Neural progenitor cell (in vitro differentiated cells): ENCODE measurements around the gene SLC9A3.

ENCODE experiments used
- CTCF ChIP-seq: fragments of 200-600 bp; sonication (generic); IDR thresholded peaks from 2 replicates; pipeline ENCODE4 v1.5.1; 2017; ENCODE audit warnings: antibody characterized with exemption, mild to moderate bottlenecking
- EZH2 ChIP-seq: fragments of 200-600 bp; sonication (generic); IDR thresholded peaks from 2 replicates; pipeline ENCODE4 v1.6.1; 2017; ENCODE audit warnings: antibody characterized with exemption, mild to moderate bottlenecking, moderate library complexity
- EZH2phosphoT487 ChIP-seq: fragments of 200-600 bp; sonication (generic); IDR thresholded peaks from 2 replicates; pipeline ENCODE4 v1.6.1; 2017; ENCODE audit warnings: antibody characterized with exemption

GRCh38 chr5:429453-430188 is 94.6 kb downstream of the SLC9A3 start:
- TF ChIP-seq CTCF, result no peak
- no peak for TF ChIP-seq EZH2phosphoT487
- TF ChIP-seq EZH2, result no peak
